Heart right ventricle (tissue), 16 donors: ENCODE data around the gene PARN. TPM values are rescaled to one million over a fixed set of nuclear protein-coding genes. Genes with fewer than 3 reads are reported as not detected.

ENCODE experiments used
- ATAC-seq, 8 donors: fragments of 200-7000 bp; cut with Tn5 transposase; one replicate each; pipeline ENCODE4 v1.9.1; 2020; ENCODE audit warnings: mild to moderate bottlenecking in 8 of 8, moderate library complexity in 8 of 8, moderate number of reproducible peaks in 1 of 8
- DNase-seq, 2 donors: peaks; one replicate each; pipeline ENCODE4 v3.0.0-alpha.2; 2020
- H3K27ac ChIP-seq, 10 donors: fragments of 200-600 bp; sonication (generic) in 2 of 10; one replicate each; pipeline versions ENCODE4 v1.5.0 to v1.8.0; 2020 to 2022; ENCODE audit warnings: mild to moderate bottlenecking in 3 of 10
- H3K27me3 ChIP-seq, 7 donors: fragments of 200-600 bp; one replicate each; pipeline ENCODE4 v1.8.0; 2021 to 2022; ENCODE audit warnings: mild to moderate bottlenecking in 2 of 7
- H3K36me3 ChIP-seq, 9 donors: fragments of 200-600 bp; sonication (generic) in 1 of 9; one replicate each; pipeline versions ENCODE4 v1.5.0 to v1.8.0; 2020 to 2022; ENCODE audit warnings: mild to moderate bottlenecking in 2 of 9
- H3K4me1 ChIP-seq, 9 donors: fragments of 200-600 bp; sonication (generic) in 1 of 9; one replicate each; pipeline versions ENCODE4 v1.5.0 to v1.8.0; 2020 to 2022; ENCODE audit warnings: mild to moderate bottlenecking in 4 of 9
- H3K4me3 ChIP-seq, 10 donors: fragments of 200-600 bp; sonication (generic) in 2 of 10; one replicate each; pipeline versions ENCODE4 v1.5.0 to v1.8.0; 2020 to 2022; ENCODE audit warnings: mild to moderate bottlenecking in 7 of 10, moderate library complexity in 2 of 10
- H3K9me3 ChIP-seq, 11 donors: fragments of 200-600 bp in 10 of 11; sonication (generic) in 2 of 11; one replicate each; pipeline versions ENCODE4 v1.5.0 to v1.8.0; 2013 to 2022; ENCODE audit warnings: mild to moderate bottlenecking in 2 of 11, control low read depth in 1 of 11, moderate library complexity in 1 of 11
- CTCF ChIP-seq, 9 donors: fragments of 200-600 bp; sonication (generic) in 2 of 9; IDR thresholded peaks; one replicate each; pipeline versions ENCODE4 v1.5.0 to v1.8.0; 2021 to 2022; ENCODE audit warnings: antibody characterized with exemption in 9 of 9, mild to moderate bottlenecking in 5 of 9, moderate library complexity in 1 of 9
- WGBS, 2 donors: extraction: QIAGEN DNeasy Blood & Tissue Kit; methylation state at CpG; one replicate each; pipeline ENCODE4 v1.1.7; 2013; ENCODE audit warnings: inconsistent platforms in 1 of 2; 5-methylcytosine and 5-hydroxymethylcytosine counted together
- intact Hi-C, 10 donors: fragments of 100-400 bp; cut with DNase I; formaldehyde crosslinking; loops; one replicate each; pipeline versions ENCODE4 v1.11.1 to v1.14.2; 2022
- polyA plus RNA-seq, 2 donors: library from polyadenylated mRNA; stranded (reverse); fragments of 200-250 nt; gene quantifications; one replicate each; pipeline ENCODE4 v1.2.3, GENCODE V29; 2013
- total RNA-seq, 10 donors: library from RNA; stranded (reverse); fragmentation: NEBNext Ultra II Directional in 3 of 10; extraction: Animal tissue kit (Norgen Biotek cat#: 25700) in 3 of 10; gene quantifications; one replicate each; pipeline versions ENCODE4 v1.2.1 to v1.2.4, GENCODE V29; 2021 to 2023
- donor health status: Arrhythmogenic right ventricular cardiomyopathy.
- donor health status: ischemic (EF 13 %, LVEDD 7.1; RV severe dilation, severe dysfunction).
- donor health status: healthy with polysubstance abuse.
- donor health status: DM: no; HTN: yes; CAD: no.
- donor health status: DM: no; HTN: no; CAD: no.
- donor health status: ischemic (EF 25% LVEDD 6.9; RV normal size, moderate dysfunction).
- donor health status: ischemic (EF 25% LVEDD 5.7; RV mildly dilated, moderate dysfunction).
- donor health status: healthy.
- donor health status: DM: yes; HTN: yes; CAD: no.
- donor health status: Ischemic cardiomyopathy.
- donor health status: ischemic (EF 35%, LVEDD 5.7; RV mildly dilated, moderate dysfunction).
- donor health status: nonischemic (EF 11% LVEDD 7.7; RV severe dilation, severe dysfunction).
- donor health status: DM: yes; HTN: yes; CAD: no.
- donor health status: PGD.
- donor health status: ischemic (EF 29% LVEDD 5.4; RV normal size, mild dysfunction).
- donor health status: nonischemic (EF 23%, LVEDD 6.1; RV moderate dilation, normal function).

The PARN gene
- total and polyA plus RNA-seq, 12 donors = 7.0 to 25.3 (median 22.8) TPM

- WGBS, 2 donors = 83% methylated on average over 3 of the region's 3 CpGs
- intact Hi-C loops = loop anchor here in 1 of 10 donors (10.0 kb wide), 1 partner anchor 1151 kb away; no protein-coding TSS in a partner anchor
- peaks cover 0 to 7% (median 0%) of the 10 kb centered on the region in 11 donors for H3K9me3 ChIP-seq
- H3K4me3 ChIP-seq = no peak overlapping the region
- H3K4me1 ChIP-seq = no peaks in the 10 kb centered on the region
- DNase-seq (no peak), ATAC-seq (no peak)
- no peaks in the 10 kb centered on the region for H3K36me3 ChIP-seq
- no peak for TF ChIP-seq CTCF (IDR thresholded peaks at IDR 0.05)
- no peak overlapping the region for H3K27ac ChIP-seq
- no peaks in the 10 kb centered on the region for H3K27me3 ChIP-seq
Observed at GRCh38 chr16:14386115-14386514, 243.9 kb downstream of the PARN start.

Other genes starting within 250 kb of the PARN start
- 10 to 100 TPM; 33.2 to 42.5 (median 36.5) TPM for gene BFAR, start 2.7 kb upstream of the PARN start, total RNA-seq
- gene BFAR, start 2.7 kb upstream of the PARN start, polyA plus RNA-seq = 10 to 100 TPM; 21.7 to 31.5 TPM
- gene PLA2G10, start 64.0 kb upstream of the PARN start, total RNA-seq = not detected
- under 1 TPM in 1 of 2 donors, not detected in 1; 0.03 TPM for gene PLA2G10, start 64.0 kb upstream of the PARN start, polyA plus RNA-seq
- 1 to 10 TPM in 5 of 10 donors, under 1 TPM in 2, not detected in 3; 0.42 to 3.6 (median 2.2) TPM for gene NPIPA3, start 73.2 kb upstream of the PARN start, total RNA-seq
- 1 to 10 TPM in 1 of 2 donors, under 1 TPM in 1; 0.94 to 2.8 TPM for gene NPIPA3, start 73.2 kb upstream of the PARN start, polyA plus RNA-seq
- gene NPIPA2, start 112.3 kb upstream of the PARN start, total RNA-seq = 1 to 10 TPM in 7 of 10 donors, under 1 TPM in 2, not detected in 1; 0.24 to 4.7 (median 2.4) TPM
- 10 to 100 TPM in 1 of 2 donors, under 1 TPM in 1; 0.20 to 10.6 TPM for gene NPIPA2, start 112.3 kb upstream of the PARN start, polyA plus RNA-seq
- 100 to 1,000 TPM in 8 of 10 donors, 10 to 100 TPM in 2; 98.4 to 156 (median 123) TPM for gene NOMO1, start 203.5 kb upstream of the PARN start, total RNA-seq
- 10 to 100 TPM; 21.4 to 54.2 TPM for gene NOMO1, start 203.5 kb upstream of the PARN start, polyA plus RNA-seq